K562 (cell line): ENCODE data around the gene TPMT. TPM values are rescaled to one million over a fixed set of nuclear protein-coding genes. Genes with fewer than 3 reads are reported as not detected.

Experiments
- ATAC-seq: fragments of 200-7000 bp; cut with Tn5 transposase; 3 replicates; pipeline ENCODE4 v1.9.1; 2020; ENCODE audit warnings: moderate library complexity
- BruUV-seq: library from RNA; stranded (reverse); fragments of 400-500 nt; replicated peaks from 2 replicates; lab custom pipeline; 2021; lab: Mats Ljungman, UMichigan
- CTCF ChIA-PET: fragments of 300-600 bp; formaldehyde crosslinking; extraction: SDS; loops from one replicate; lab custom pipeline; 2021; ENCODE audit warnings: low intra/inter-chr PET ratio; lab: Yijun Ruan, JAX
- POLR2A ChIA-PET: fragments of 300-600, 350-650 bp; sonication (Branson Sonifier 250); formaldehyde crosslinking; extraction: SDS; loops from one replicate; lab custom pipeline; 2021; ENCODE audit warnings: antibody characterized with exemption, inconsistent platforms; lab: Yijun Ruan, JAX
- DNase-seq, 4 experiments: peaks; one replicate each; pipeline versions ENCODE4 v3.0.0 to v3.0.0-alpha.2; 2011 to 2018; ENCODE audit warnings: low spot score in 3 of 4, mixed read lengths in 3 of 4; ENCODE audit errors: extremely low read depth in 1 of 4
- FAIRE-seq: peaks from 2 replicates; lab custom pipeline; 2011; peaks lifted over from hg19 to GRCh38; lab: Jason Lieb, UNC
- H2AFZ ChIP-seq: 2 replicates; pipeline ENCODE4 v1.6.0; 2011; ENCODE audit warnings: low read depth, low read length, control low read depth, inconsistent platforms
- H3K27ac ChIP-seq: fragments of 200-600 bp; 3 replicates; pipeline ENCODE4 v1.8.0; 2011; ENCODE audit warnings: low read depth, mild to moderate bottlenecking, control low read depth, inconsistent platforms, low read length, moderate library complexity, mixed read lengths; ENCODE audit errors: extremely low read depth
- H3K27me3 ChIP-seq, 2 experiments: fragments of 300-600 bp in 1 of 2; 2 replicates in 1 of 2; 3 replicates in 1 of 2; pipeline versions ENCODE4 v1.6.0 to v1.8.0; 2011; ENCODE audit warnings: inconsistent platforms in 2 of 2, low read length in 2 of 2, mild to moderate bottlenecking in 1 of 2, mixed read lengths in 1 of 2, moderate library complexity in 1 of 2; ENCODE audit not compliant: control insufficient read depth in 2 of 2, insufficient read depth in 2 of 2
- H3K36me3 ChIP-seq: fragments of 300-600 bp; 3 replicates; pipeline ENCODE4 v1.8.0; 2011; ENCODE audit warnings: mild to moderate bottlenecking, low read length, inconsistent platforms; ENCODE audit not compliant: control insufficient read depth, insufficient read depth
- H3K4me1 ChIP-seq, 2 experiments: fragments of 200-600 bp in 1 of 2; replicated peaks in 1 of 2; 2 replicates in 1 of 2; 3 replicates in 1 of 2; pipeline versions ENCODE4 v1.5.1 to v1.8.0; 2011; ENCODE audit warnings: inconsistent platforms in 2 of 2, low read length in 2 of 2, mild to moderate bottlenecking in 1 of 2, mixed read lengths in 1 of 2, moderate library complexity in 1 of 2; ENCODE audit not compliant: control insufficient read depth in 2 of 2, insufficient read depth in 2 of 2
- H3K4me2 ChIP-seq: 2 replicates; pipeline ENCODE4 v1.6.1; 2011; ENCODE audit warnings: low read length, control low read depth, inconsistent platforms, mixed read lengths; ENCODE audit not compliant: insufficient read depth
- H3K4me3 ChIP-seq: fragments of 200-600 bp; sonication (generic), shearing (Covaris generic); 2 replicates; pipeline ENCODE4 v1.5.1; 2016; ENCODE audit warnings: control low read depth, inconsistent platforms
- H3K79me2 ChIP-seq: fragments of 200-600 bp; 3 replicates; pipeline ENCODE4 v1.8.0; 2011; ENCODE audit warnings: low read length, inconsistent platforms; ENCODE audit not compliant: control insufficient read depth, insufficient read depth
- H3K9ac ChIP-seq, 2 experiments: 2 replicates each; pipeline versions ENCODE4 v1.6.0 to v1.6.1; 2011; ENCODE audit warnings: low read depth in 2 of 2, low read length in 2 of 2, control low read depth in 1 of 2, inconsistent platforms in 1 of 2, mild to moderate bottlenecking in 1 of 2, mixed read lengths in 1 of 2; ENCODE audit not compliant: insufficient read depth in 1 of 2
- H3K9me1 ChIP-seq: one replicate; pipeline ENCODE4 v1.6.0; 2011; ENCODE audit warnings: inconsistent platforms, mild to moderate bottlenecking, low read length, moderate library complexity; ENCODE audit not compliant: control insufficient read depth, insufficient read depth
- H3K9me3 ChIP-seq: replicated peaks from 2 replicates; pipeline ENCODE4 v1.5.1; 2011; ENCODE audit warnings: low read depth, low read length, inconsistent platforms; ENCODE audit not compliant: control insufficient read depth, insufficient read depth
- H4K20me1 ChIP-seq: replicated peaks from 2 replicates; pipeline ENCODE4 v1.6.1; 2011; ENCODE audit warnings: low read length, inconsistent platforms, mixed read lengths; ENCODE audit not compliant: control insufficient read depth, insufficient read depth
- CC2D1A ChIP-seq: fragments of 450-650 bp; IDR thresholded peaks from 2 replicates; pipeline ENCODE4 v1.6.1; 2017; ENCODE audit warnings: mild to moderate bottlenecking
- CEBPB ChIP-seq: fragments of 450-650 bp; IDR thresholded peaks from 2 replicates; pipeline ENCODE4 v1.6.1; 2016; ENCODE audit warnings: missing genetic modification characterization, missing compliant biosample characterization
- FOXK2 ChIP-seq, 2 experiments: fragments of 450-650 bp; IDR thresholded peaks in 1 of 2; conservative IDR thresholded peaks in 1 of 2; 2 replicates each; pipeline ENCODE4 v1.6.1; 2016; ENCODE audit warnings: low read depth in 2 of 2, mild to moderate bottlenecking in 1 of 2
- JUND ChIP-seq, 2 experiments: IDR thresholded peaks; 2 replicates in 1 of 2; 3 replicates in 1 of 2; pipeline ENCODE4 v1.6.1; 2011; ENCODE audit warnings: borderline replicate concordance in 2 of 2, low read depth in 2 of 2, low read length in 2 of 2, improper control_type of control experiment in 1 of 2, missing biosample characterization in 1 of 2, missing genetic modification characterization in 1 of 2, missing genetic modification reagents in 1 of 2
- MEIS2 ChIP-seq: fragments of 450-650 bp; IDR thresholded peaks from 2 replicates; pipeline ENCODE4 v1.6.1; 2014; ENCODE audit warnings: mild to moderate bottlenecking; ENCODE audit not compliant: partially characterized antibody
- NFE2 ChIP-seq: IDR thresholded peaks from 2 replicates; pipeline ENCODE4 v1.6.1; 2014; ENCODE audit warnings: antibody characterized with exemption, low read depth
- NRF1 ChIP-seq, 2 experiments: fragments of 450-650 bp; IDR thresholded peaks in 1 of 2; conservative IDR thresholded peaks in 1 of 2; 2 replicates each; pipeline ENCODE4 v1.6.1; 2014; ENCODE audit warnings: mild to moderate bottlenecking in 2 of 2
- RFX1 ChIP-seq: fragments of 450-650 bp; IDR thresholded peaks from 2 replicates; pipeline ENCODE4 v1.6.1; 2016; ENCODE audit warnings: mild to moderate bottlenecking, moderate library complexity
- SMAD1 ChIP-seq: fragments of 150-350 bp; IDR thresholded peaks from 2 replicates; pipeline ENCODE4 v1.6.1; 2014; ENCODE audit warnings: low read length, low read depth; ENCODE audit not compliant: partially characterized antibody
- in situ Hi-C: fragments of 300-500 bp; cut with MboI; formaldehyde crosslinking; loops from 4 replicates; pipeline ENCODE4 v1.15.0; 2018; ENCODE audit warnings: inconsistent platforms, mixed read lengths
- intact Hi-C: fragments of 100-400 bp; cut with micrococcal nuclease; formaldehyde crosslinking; loops from 2 replicates; pipeline ENCODE4 v1.14.2; 2022
- polyA plus RNA-seq, 8 experiments: library from polyadenylated mRNA; depleted of rRNA in 4 of 8; stranded (reverse) in 5 of 8; unstranded in 3 of 8; fragments of >200 nt; fragmentation: Nextera tagmentation in 2 of 8; fragmentation: Illumina TruSeq in 1 of 8; extraction: Ambion mirVana in 2 of 8; extraction: Trizol in 1 of 8; gene quantifications; 2 replicates each; pipeline versions ENCODE4 v1.2.1 to v1.2.3, GENCODE V29; 2011 to 2014; ENCODE audit warnings: inconsistent platforms in 1 of 8, missing spikeins in 1 of 8
- total RNA-seq, 7 experiments: library from RNA; depleted of rRNA in 6 of 7; stranded (reverse); fragments of >200 nt in 6 of 7; fragmentation: Illumina TruSeq in 2 of 7; extraction: Trizol in 2 of 7; gene quantifications; 2 replicates each; pipeline versions ENCODE4 v1.2.1 to v1.2.3, GENCODE V29; 2011 to 2021; ENCODE audit warnings: low replicate concordance in 1 of 7

TPMT gene
- total and polyA plus RNA-seq, 9 of the 15 experiments (the other 6 are each of a cell fraction or from before 2014, with no cell fraction given) = 24.2 to 67.4 (median 46.5) TPM

DNA sequence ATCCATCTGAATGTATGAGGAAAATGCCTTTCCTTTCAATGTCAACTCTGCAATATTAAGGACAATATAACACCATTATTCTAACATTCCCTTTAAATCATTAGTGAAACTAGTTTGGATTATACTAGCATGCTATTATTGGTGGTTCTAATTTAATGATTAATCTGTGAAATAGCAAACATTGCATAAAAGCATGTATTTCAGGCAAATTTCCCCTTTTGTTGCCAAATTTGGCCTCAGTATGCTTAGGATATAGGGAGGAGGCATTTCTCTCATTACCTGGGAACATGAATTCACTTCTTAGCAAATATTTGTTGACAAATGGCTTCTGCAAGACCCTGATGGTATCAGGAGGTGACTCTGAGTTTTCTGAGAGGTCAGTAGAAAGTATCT is 1.6 kb downstream of the TPMT start:
- intact Hi-C loops (loop anchor here (5.0 to 10.0 kb wide), 3 partner anchors 166 to 449 kb away; partner anchors contain the start of genes KIF13A and NUP153), in situ Hi-C loops (no loop called here)
- ATAC-seq (no peak), FAIRE-seq (no peak), DNase-seq (no peak)
- Histone ChIP-seq H3K9me3 (no peaks in the 10 kb centered on the region), H3K27me3 (no peaks in the 10 kb centered on the region), H3K27ac (peak overlapping the region; percentile 30), H3K36me3 (peaks cover 18% of the 10 kb centered on the region), H3K4me1 (peaks cover 14 to 23% of the 10 kb centered on the region in 2 experiments), H3K9ac (peak overlapping the region in 1 of 2 experiments; percentile 96; a peak in 2 of 4 replicates), H3K9me1 (no peaks in the 10 kb centered on the region), H3K79me2 (peaks cover 40% of the 10 kb centered on the region), H4K20me1 (no peaks in the 10 kb centered on the region), H3K4me3 (peak overlapping the region; percentile 74; the same call in 1 of the 2 replicates), H3K4me2 (peak overlapping the region; percentile 94), H2AFZ (peak overlapping the region; percentile 75)
- BruUV-seq = no TSS peak
- TF ChIP-seq SMAD1 (no peak), JUND (IDR thresholded peaks at IDR 0.05; ENCODE audit: borderline replicate concordance, low read depth, low read length) (no peak), JUND (tag; IDR thresholded peaks at IDR 0.05; ENCODE audit: borderline replicate concordance, low read depth, low read length) (peak; percentile 0; the same call in 1 of the 3 replicates), RFX1 (no peak), FOXK2 (conservative IDR thresholded peaks at IDR 0.05 in 1 of 2, IDR thresholded peaks at IDR 0.05 in 1 of 2; ENCODE audit: low read depth in 2 of 2) (no peak), NFE2 (0 out of 2 replicates have a peak, but pooled peaks have one; percentile 10), NRF1 (conservative IDR thresholded peaks at IDR 0.05 in 1 of 2, IDR thresholded peaks at IDR 0.05 in 1 of 2) (0 out of 4 replicates have a peak, but pooled peaks of 1 of the 2 experiments have one; percentile 6), CC2D1A (no peak), MEIS2 (peak; percentile 12), CEBPB (tag) (peak; percentile 6; the same call in 1 of the 2 replicates)
- ChIA-PET POLR2A (interaction anchor here (0.5 to 2.2 kb wide), 8 partner anchors 13 to 319 kb away, joined by 3 to 7 read pairs (median 4); no protein-coding TSS in a partner anchor), CTCF (no interaction called here)
